Measurements from ENCODE around the gene RGL4.
A peak's percentile ranks its signal among the peaks of the same experiment; 100 is the strongest.
"Not testable (repeated sequence)": the region's sequence is repeated elsewhere in the genome, so short reads cannot be mapped to it uniquely, and the experiment has no call there.

Gene RGL4, protein sequence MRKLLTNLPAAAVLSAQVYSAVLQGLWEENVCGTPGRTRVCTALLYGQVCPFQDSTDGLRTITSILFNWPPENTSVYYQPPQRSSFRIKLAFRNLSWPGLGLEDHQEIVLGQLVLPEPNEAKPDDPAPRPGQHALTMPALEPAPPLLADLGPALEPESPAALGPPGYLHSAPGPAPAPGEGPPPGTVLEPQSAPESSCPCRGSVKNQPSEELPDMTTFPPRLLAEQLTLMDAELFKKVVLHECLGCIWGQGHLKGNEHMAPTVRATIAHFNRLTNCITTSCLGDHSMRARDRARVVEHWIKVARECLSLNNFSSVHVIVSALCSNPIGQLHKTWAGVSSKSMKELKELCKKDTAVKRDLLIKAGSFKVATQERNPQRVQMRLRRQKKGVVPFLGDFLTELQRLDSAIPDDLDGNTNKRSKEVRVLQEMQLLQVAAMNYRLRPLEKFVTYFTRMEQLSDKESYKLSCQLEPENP

DNA sequence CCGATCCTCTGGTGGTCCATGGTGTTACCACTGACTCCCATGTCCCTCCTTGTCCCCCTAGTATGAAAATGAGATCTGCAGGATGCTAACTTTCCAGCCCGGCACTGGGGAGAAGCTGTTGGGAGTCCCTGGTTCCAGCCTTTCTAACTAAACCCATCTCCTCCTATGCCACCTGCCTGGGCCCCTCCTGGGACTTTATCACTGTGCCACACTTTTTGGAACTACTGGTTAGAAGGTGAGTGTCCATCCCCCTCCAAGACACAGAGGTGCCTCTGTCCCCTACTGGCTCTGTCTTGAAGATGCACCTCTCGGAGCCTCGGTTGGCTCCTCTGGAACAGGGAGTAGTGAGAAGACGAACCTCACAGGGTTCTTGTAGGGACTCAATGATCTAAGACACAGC lies at the start of gene RGL4:
RGL4 (plus strand) TSS at position 301 of the 400 bp plus-strand sequence. CDS start 1,018 bp downstream, outside the sequence.
- no peak for DNase-seq
- Histone ChIP-seq H3K4me3 (no peak within 1 kb of the TSS), H3K9me3 (no peaks in the 10 kb centered on the region), H3K4me1 (no peaks in the 10 kb centered on the region), H3K27me3 (no peaks in the 10 kb centered on the region), H3K27ac (no peak within 1 kb of the TSS), H3K36me3 (peaks cover 26 to 57% (median 30%) of the 10 kb centered on the region in 3 donors)
- intact Hi-C loops (cut with DNase I; ENCODE audit: low total_unique reads) = no loop called here
- TF ChIP-seq CTCF (IDR thresholded peaks at IDR 0.05) = no peak

DNA sequence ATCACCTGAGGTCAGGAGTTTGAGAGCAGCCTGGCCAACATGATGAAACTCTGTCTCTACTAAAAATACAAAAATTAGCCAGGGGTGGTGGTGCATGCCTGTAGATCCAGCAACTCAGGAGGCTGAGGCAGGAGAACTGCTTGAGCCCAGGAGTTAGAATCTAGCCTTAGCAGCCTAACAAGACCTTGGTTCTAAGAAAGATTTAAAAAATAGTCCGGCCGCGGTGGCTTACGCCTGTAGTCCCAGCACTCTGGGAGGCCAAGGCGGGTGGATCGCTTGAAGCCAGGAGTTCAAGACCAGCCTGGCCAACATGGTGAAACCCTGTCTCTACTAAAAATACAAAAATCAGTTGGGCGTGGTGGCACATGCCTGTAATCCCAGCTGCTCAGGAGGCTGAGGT lies 44.3 kb upstream of the RGL4 start:
- H3K27ac ChIP-seq; H3K4me1 ChIP-seq; H3K27me3 ChIP-seq; H3K9me3 ChIP-seq; H3K4me3 ChIP-seq; intact Hi-C loops (cut with DNase I; ENCODE audit: low total_unique reads): not testable (repeated sequence)
- H3K36me3 ChIP-seq = peaks cover 0 to 19% (median 0%) of the 10 kb centered on the region in 3 donors
- peak in 1 of 2 donors; percentile 29 for DNase-seq

- DNase-seq = peak in 1 of 2 donors; percentile 31
- Histone ChIP-seq H3K4me1 (no peaks in the 10 kb centered on the region), H3K36me3 (peaks cover 0 to 44% (median 10%) of the 10 kb centered on the region in 3 donors), H3K27ac (no peak overlapping the region), H3K27me3 (no peaks in the 10 kb centered on the region), H3K9me3 (no peaks in the 10 kb centered on the region), H3K4me3 (no peak overlapping the region)
- no peak for TF ChIP-seq CTCF (IDR thresholded peaks at IDR 0.05)
- intact Hi-C loops (cut with DNase I; ENCODE audit: low total_unique reads) = no loop called here
Observed at GRCh38 chr22:23649071-23649501, 41.7 kb upstream of the RGL4 start.

- H3K36me3 ChIP-seq = peaks cover 0 to 62% (median 10%) of the 10 kb centered on the region in 3 donors
- H3K27me3 ChIP-seq = no peaks in the 10 kb centered on the region
- intact Hi-C loops (cut with DNase I; ENCODE audit: low total_unique reads) = no loop called here
- no peak overlapping the region for H3K27ac ChIP-seq
- no peak overlapping the region for H3K4me3 ChIP-seq
- TF ChIP-seq CTCF (IDR thresholded peaks at IDR 0.05) = no peak
- no peaks in the 10 kb centered on the region for H3K4me1 ChIP-seq
- no peaks in the 10 kb centered on the region for H3K9me3 ChIP-seq
- DNase-seq = no peak
Observed at GRCh38 chr22:23651676-23652075, 39.1 kb upstream of the RGL4 start.

- no peak for DNase-seq
Observed at GRCh38 chr22:23652286-23652685, 38.5 kb upstream of the RGL4 start.

More at GRCh38 chr22:23652286-23652685, 38.5 kb upstream of the RGL4 start:
- H3K27me3 ChIP-seq = no peaks in the 10 kb centered on the region
- H3K9me3 ChIP-seq = no peaks in the 10 kb centered on the region
- H3K4me3 ChIP-seq = no peak overlapping the region
- no peak overlapping the region for H3K27ac ChIP-seq
- H3K36me3 ChIP-seq = peaks cover 0 to 62% (median 12%) of the 10 kb centered on the region in 3 donors
- no peak for TF ChIP-seq CTCF (IDR thresholded peaks at IDR 0.05)
- no peaks in the 10 kb centered on the region for H3K4me1 ChIP-seq
- intact Hi-C loops (cut with DNase I; ENCODE audit: low total_unique reads) = no loop called here
